WI38 (cell line): ENCODE data around the gene CD207.

Experiments used
- H3K4me3 ChIP-seq: 2 replicates; pipeline ENCODE4 v1.5.1; 2011; ENCODE audit warnings: low read depth, mild to moderate bottlenecking, control low read depth, low read length
- TF ChIP-seq, protein P1 (sequence below): IDR thresholded peaks from 2 replicates; pipeline ENCODE4 v1.5.1; 2012; ENCODE audit warnings: low read depth, mild to moderate bottlenecking, control low read depth, low read length

The CD207 gene

DNA sequence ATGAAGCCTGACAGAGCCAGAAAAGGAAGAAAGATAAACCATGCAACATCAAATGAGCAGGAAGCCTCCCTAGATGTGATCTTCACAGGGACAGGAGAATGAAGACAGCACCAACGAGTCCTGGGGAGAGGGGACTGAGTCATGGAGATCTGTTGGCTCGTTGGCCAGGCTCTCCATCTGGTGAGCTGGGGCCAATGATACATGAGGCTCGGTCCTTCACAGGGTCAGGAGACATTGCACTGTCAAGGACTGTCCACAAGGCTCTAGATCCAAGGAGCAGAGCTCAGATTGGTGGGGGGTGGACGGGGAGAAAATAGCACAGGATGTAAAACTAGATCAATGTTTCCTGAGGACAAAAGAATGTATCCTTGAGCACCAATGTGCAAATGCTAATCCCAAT lies 735 bp downstream of the CD207 start:
- TF ChIP-seq, protein P1, sequence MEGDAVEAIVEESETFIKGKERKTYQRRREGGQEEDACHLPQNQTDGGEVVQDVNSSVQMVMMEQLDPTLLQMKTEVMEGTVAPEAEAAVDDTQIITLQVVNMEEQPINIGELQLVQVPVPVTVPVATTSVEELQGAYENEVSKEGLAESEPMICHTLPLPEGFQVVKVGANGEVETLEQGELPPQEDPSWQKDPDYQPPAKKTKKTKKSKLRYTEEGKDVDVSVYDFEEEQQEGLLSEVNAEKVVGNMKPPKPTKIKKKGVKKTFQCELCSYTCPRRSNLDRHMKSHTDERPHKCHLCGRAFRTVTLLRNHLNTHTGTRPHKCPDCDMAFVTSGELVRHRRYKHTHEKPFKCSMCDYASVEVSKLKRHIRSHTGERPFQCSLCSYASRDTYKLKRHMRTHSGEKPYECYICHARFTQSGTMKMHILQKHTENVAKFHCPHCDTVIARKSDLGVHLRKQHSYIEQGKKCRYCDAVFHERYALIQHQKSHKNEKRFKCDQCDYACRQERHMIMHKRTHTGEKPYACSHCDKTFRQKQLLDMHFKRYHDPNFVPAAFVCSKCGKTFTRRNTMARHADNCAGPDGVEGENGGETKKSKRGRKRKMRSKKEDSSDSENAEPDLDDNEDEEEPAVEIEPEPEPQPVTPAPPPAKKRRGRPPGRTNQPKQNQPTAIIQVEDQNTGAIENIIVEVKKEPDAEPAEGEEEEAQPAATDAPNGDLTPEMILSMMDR: no peak
- H3K4me3 ChIP-seq: no peak overlapping the region

DNA sequence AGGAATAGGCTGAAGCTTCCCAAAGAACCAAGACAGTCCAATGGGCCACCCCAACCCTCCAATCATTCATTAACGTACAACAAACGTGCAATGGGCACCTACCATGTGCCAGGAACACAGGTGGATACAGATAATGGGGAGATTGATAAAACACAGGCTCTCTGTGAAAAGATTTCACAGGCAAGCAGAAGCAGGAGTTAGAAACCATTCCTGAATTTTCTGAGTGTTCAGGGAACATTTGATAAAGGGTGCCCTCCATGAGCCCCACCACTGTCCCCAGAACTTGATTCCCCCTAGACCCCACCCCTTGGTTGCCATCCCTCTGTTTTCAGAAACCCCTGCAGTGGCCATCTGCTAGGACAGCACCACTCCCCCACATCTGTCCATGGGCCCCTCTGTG lies 1.5 kb downstream of the CD207 start:
- no peak overlapping the region for H3K4me3 ChIP-seq
- TF ChIP-seq, protein P1: no peak

DNA sequence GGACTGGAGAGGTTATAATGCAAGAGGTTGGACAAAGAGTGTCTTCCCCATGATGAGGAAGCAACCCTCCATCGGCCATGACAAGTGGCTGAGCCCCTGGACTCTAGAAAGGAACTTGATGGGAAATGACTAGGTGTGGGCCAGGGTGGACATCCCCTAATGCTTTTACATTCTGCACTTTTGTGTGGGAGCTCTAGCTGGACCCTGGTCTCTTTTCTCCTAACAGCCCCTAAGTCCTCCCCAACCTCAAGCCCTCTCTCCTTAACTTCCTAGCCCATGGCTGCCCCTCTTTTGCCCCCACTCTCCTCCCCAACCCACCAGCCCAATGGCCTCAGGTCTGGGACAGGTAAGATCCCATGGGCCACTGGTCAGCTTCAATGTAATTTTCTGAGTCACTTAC lies 2.4 kb downstream of the CD207 start:
- TF ChIP-seq, protein P1: no peak
- no peak overlapping the region for H3K4me3 ChIP-seq

DNA sequence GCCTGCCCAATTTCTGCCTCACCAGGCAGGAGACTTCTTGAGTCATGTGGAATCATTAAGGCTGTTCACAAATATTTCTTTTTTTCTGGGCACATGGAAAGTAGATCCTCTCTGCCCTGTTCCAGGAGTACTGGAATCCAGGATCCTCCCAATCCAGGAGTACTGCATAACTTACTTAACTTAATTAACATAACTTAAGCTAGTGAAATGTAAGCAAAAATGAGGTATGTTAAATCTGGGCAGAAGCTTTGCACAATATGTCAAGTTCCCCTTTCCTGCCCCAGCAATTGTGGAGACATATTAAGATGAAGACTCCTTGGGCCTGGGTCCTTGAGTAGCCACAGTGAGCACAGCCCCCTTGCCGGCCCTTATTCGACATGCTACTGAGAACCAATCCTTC lies 3.2 kb downstream of the CD207 start:
- H3K4me3 ChIP-seq: no peak overlapping the region
- TF ChIP-seq, protein P1: no peak

DNA sequence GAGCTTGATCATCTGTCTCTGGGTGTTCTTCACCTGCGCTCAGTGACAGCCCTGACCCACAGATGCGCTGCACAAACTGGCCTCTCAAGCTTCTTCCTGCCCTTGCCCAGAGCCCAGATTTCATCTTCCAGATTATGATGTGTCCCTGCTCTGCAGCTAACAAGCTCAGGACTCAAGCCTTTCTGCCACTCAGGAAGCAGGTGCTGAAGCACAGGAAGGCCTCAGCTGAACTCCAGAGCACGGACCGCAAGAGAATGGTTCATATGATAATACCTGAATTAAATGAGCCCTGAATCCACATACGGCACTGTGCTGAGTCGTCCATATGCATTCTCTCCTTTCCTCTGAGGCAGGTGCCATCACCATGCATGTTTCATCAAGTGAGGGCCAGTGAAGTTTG lies 3.8 kb downstream of the CD207 start:
- H3K4me3 ChIP-seq: no peak overlapping the region
- TF ChIP-seq, protein P1: no peak

DNA sequence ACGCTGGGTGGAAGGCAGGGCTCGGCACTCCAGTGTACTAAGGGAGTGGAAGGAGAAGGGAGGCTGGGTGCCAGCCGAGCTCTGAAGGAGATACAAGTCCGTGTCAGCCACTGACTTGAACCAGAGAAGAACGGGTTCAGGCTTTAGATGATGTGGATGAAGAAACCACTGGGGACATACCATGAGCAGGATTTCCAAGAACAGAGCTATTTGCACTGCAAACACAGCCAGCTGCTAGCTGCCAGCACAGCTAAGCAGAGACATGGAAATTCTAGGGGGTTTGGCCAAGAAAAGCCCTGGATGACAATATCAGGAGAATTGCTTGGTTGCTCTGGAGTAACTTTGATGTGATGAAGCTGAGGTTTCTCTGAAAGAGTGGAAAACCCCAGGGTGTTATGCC lies 5.2 kb downstream of the CD207 start:
- no peak overlapping the region for H3K4me3 ChIP-seq
- TF ChIP-seq, protein P1: no peak

DNA sequence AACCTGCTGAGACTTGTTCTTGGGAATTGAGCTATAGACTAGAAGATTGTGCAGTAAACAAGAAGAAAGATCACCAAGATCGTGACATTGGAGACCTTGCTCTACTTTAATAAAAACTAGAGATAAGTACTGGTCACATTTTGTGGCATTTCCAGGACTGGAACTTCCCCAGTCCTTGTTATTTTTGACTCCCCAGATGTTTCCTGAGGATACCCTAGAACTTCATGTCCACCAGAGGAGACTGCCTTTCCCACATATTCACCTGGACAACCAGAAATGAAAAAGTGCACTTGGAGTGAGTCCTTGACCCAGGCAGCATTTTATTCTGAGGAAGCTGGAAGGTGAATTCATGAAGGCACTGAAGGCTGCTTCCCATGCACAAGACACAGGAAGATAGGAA lies 5.7 kb downstream of the CD207 start:
- no peak overlapping the region for H3K4me3 ChIP-seq
- TF ChIP-seq, protein P1: no peak
